HG02852 (cell line): Measurements from ENCODE around the gene SMIM9.
"Not testable (repeated sequence)": the region's sequence is repeated elsewhere in the genome, so short reads cannot be mapped to it uniquely, and the experiment has no call there.

ENCODE experiments used
- ATAC-seq: cut with Tn5 transposase; IDR thresholded peaks from one replicate; pipeline ENCODE4 v1.9.1; 2021; ENCODE audit warnings: mild to moderate bottlenecking, moderate library complexity; ENCODE audit not compliant: unreplicated experiment

Gene SMIM9

GRCh38 chrX:154816326-154816898 is 18.1 kb downstream of the SMIM9 start:
- ATAC-seq = not testable (repeated sequence)

- no peak for ATAC-seq
These were observed 19.1 kb downstream of the SMIM9 start for GRCh38 chrX:154815274-154815818.

GRCh38 chrX:154813801-154814200 is 20.7 kb downstream of the SMIM9 start:
- ATAC-seq = no peak

GRCh38 chrX:154812341-154813101 is 21.9 kb downstream of the SMIM9 start:
- ATAC-seq = no peak

GRCh38 chrX:154809939-154810665 is 24.4 kb downstream of the SMIM9 start:
- ATAC-seq = no peak

GRCh38 chrX:154806837-154807501 is 27.5 kb downstream of the SMIM9 start:
- no peak for ATAC-seq

- no peak for ATAC-seq
These were observed 28.8 kb downstream of the SMIM9 start for GRCh38 chrX:154805696-154806091.

GRCh38 chrX:154804957-154805695 is 29.3 kb downstream of the SMIM9 start, which contains the start of gene MPP1:
TSS of gene MPP1 (minus strand) at chrX:154805485. CDS start at chrX:154805373, 112 bp downstream.
- peak; percentile 87 for ATAC-seq

GRCh38 chrX:154804261-154804956 is 30.1 kb downstream of the SMIM9 start:
- peak; percentile 4 for ATAC-seq

- ATAC-seq = no peak
These were observed 31.5 kb downstream of the SMIM9 start for GRCh38 chrX:154802947-154803346.

- no peak for ATAC-seq
These were observed 33.8 kb downstream of the SMIM9 start for GRCh38 chrX:154800478-154801210.

- no peak for ATAC-seq
These were observed 34.7 kb downstream of the SMIM9 start for GRCh38 chrX:154799556-154800348.

- no peak for ATAC-seq
These were observed 37.5 kb downstream of the SMIM9 start for GRCh38 chrX:154797006-154797405.

- no peak for ATAC-seq
These were observed 39.4 kb downstream of the SMIM9 start for GRCh38 chrX:154795016-154795415.

- no peak for ATAC-seq
These were observed 41.2 kb downstream of the SMIM9 start for GRCh38 chrX:154793084-154793795.

- ATAC-seq = no peak
These were observed 42.5 kb downstream of the SMIM9 start for GRCh38 chrX:154791939-154792338.

GRCh38 chrX:154791467-154791866 is 43.0 kb downstream of the SMIM9 start:
- ATAC-seq = no peak

GRCh38 chrX:154785716-154786115 is 48.7 kb downstream of the SMIM9 start:
- ATAC-seq = no peak
